Large intestine (tissue), 3 donors: Measurements from ENCODE around the gene ZNF547. TPM values are rescaled to one million over a fixed set of nuclear protein-coding genes. Genes with fewer than 3 reads are reported as not detected.
A peak's percentile ranks its signal among the peaks of the same experiment; 100 is the strongest.

Experiments used
- DNase-seq, 2 donors: peaks; one replicate each; pipeline versions ENCODE4 v3.0.0 to v3.0.0-alpha.2; 2013
- H3K27ac ChIP-seq: one replicate; pipeline ENCODE4 v1.5.1; 2013; ENCODE audit warnings: low read length
- H3K27me3 ChIP-seq: 2 replicates; pipeline ENCODE4 v1.6.1; 2013; ENCODE audit warnings: low read length; ENCODE audit not compliant: control insufficient read depth, insufficient read depth
- H3K36me3 ChIP-seq: 2 replicates; pipeline ENCODE4 v1.6.1; 2013; ENCODE audit warnings: low read length; ENCODE audit not compliant: control insufficient read depth, insufficient read depth
- H3K4me1 ChIP-seq: one replicate; pipeline ENCODE4 v1.6.1; 2013; ENCODE audit warnings: low read length; ENCODE audit not compliant: control insufficient read depth, insufficient read depth
- H3K4me3 ChIP-seq: one replicate; pipeline ENCODE4 v1.5.1; 2013; ENCODE audit warnings: low read length
- H3K9me3 ChIP-seq: one replicate; pipeline ENCODE4 v1.6.1; 2013; ENCODE audit warnings: mild to moderate bottlenecking, low read depth, low read length, moderate library complexity; ENCODE audit not compliant: control insufficient read depth
- WGBS: methylation state at CpG from one replicate; pipeline ENCODE4 v1.1.5; 2013; ENCODE audit warnings: low lambda C conversion rate; ENCODE audit not compliant: insufficient coverage; 5-methylcytosine and 5-hydroxymethylcytosine counted together
- polyA plus RNA-seq: library from polyadenylated mRNA; unstranded; fragments of 120-200 nt; gene quantifications from one replicate; pipeline ENCODE4 v1.2.1, GENCODE V29; 2013

ZNF547 gene
- polyA plus RNA-seq, 1 donor = 5.7 TPM

DNA sequence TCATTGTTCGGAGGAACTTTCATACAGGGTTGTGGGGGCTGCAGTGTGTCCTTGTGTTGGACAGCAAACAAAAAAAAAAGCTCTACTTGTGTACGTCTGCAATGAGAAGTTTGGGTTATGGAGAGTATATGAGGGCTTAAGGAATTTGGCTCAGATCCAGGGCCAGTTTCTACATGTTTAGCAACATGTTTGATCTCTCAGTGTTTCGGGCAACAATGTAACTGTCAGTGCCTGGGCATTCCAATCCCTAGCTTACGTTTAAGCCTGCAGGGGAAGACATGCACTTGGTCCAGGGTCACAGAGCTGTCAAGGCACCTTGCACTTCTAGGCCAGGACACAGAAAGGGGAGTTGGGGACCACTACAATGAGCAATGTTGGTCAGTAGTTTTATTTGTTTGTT is 29.2 kb upstream of the ZNF547 start:
- Histone ChIP-seq H3K9me3 (no peaks in the 10 kb centered on the region), H3K27ac (no peak overlapping the region), H3K27me3 (no peaks in the 10 kb centered on the region), H3K36me3 (peaks cover 4% of the 10 kb centered on the region), H3K4me1 (no peaks in the 10 kb centered on the region), H3K4me3 (no peak overlapping the region)
- DNase-seq = no peak
- WGBS = 100% methylated on average over 1 of the region's 4 CpGs

DNA sequence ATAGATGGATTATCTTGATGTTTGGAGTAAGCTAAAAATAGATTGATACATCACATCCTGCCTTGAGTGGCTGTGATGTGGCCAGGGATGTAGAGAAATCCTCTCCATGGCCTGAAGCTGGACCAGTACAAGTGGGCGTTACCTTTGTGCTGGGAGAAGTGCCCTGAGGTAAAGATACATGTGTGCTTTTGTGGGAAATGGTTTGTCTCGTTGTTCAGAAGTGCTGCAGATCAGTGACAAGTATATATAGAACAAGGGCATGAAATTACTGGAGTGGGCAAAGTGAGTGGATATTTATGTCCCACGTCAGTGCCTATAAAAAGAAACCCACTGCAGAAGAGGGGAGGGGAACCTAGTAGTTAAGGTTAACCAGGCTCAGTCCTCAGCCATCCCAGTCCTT is 24.5 kb upstream of the ZNF547 start:
- Histone ChIP-seq H3K4me1 (no peaks in the 10 kb centered on the region), H3K27me3 (no peaks in the 10 kb centered on the region), H3K4me3 (no peak overlapping the region), H3K27ac (no peak overlapping the region), H3K36me3 (no peaks in the 10 kb centered on the region), H3K9me3 (no peaks in the 10 kb centered on the region)
- WGBS = no CpG with 5 or more reads among the region's 3 CpGs
- no peak for DNase-seq

DNA sequence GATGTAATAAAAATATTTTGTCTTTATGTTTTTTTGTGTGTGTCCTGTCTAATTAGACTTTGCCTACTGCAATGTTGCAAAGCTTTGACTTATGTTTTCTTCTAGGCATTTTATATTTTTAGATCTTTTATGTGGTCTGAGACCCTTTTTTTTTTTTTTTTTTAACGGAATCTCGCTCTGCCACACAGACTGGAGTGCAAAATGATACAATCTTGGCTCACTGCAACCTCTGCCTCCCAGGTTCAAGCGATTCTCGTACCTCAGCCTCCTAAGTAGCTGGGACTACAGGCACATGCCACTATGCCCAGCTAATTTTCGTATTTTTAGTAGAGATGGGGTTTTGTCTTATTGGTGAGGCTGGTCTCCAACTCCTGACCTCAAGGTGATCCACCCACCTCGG is 20.8 kb upstream of the ZNF547 start:
- no peaks in the 10 kb centered on the region for H3K9me3 ChIP-seq
- H3K36me3 ChIP-seq = no peaks in the 10 kb centered on the region
- no peak overlapping the region for H3K27ac ChIP-seq
- peaks cover 4% of the 10 kb centered on the region for H3K27me3 ChIP-seq
- DNase-seq = no peak
- H3K4me1 ChIP-seq = no peaks in the 10 kb centered on the region
- no peak overlapping the region for H3K4me3 ChIP-seq
- WGBS = no CpG with 5 or more reads among the region's 6 CpGs

DNA sequence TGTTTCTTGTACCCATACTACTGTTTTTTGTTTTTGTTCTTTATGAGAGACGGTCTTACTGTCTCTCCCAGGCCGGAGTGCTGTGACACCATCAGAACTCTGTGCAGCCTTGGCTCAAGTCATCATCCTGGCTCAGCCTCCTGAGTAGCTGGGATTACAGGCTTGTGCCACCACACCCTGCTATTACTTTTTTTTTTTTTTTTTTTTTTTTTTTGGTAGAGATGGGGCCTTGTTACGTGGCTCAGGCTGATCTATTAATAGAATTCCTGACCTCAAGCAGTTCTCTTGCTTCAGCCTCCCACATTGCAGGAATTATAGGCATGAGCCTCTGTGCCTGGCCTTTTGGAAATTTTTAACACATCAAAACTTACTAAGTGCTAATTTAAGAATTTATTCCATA is 15.2 kb upstream of the ZNF547 start:
- Histone ChIP-seq H3K27me3 (peaks cover 4% of the 10 kb centered on the region), H3K27ac (no peak overlapping the region), H3K9me3 (no peaks in the 10 kb centered on the region), H3K4me1 (peaks cover 7% of the 10 kb centered on the region), H3K4me3 (no peak overlapping the region), H3K36me3 (peaks cover 4% of the 10 kb centered on the region)
- WGBS = 100% methylated on average over 1 of the region's 3 CpGs
- no peak for DNase-seq

DNA sequence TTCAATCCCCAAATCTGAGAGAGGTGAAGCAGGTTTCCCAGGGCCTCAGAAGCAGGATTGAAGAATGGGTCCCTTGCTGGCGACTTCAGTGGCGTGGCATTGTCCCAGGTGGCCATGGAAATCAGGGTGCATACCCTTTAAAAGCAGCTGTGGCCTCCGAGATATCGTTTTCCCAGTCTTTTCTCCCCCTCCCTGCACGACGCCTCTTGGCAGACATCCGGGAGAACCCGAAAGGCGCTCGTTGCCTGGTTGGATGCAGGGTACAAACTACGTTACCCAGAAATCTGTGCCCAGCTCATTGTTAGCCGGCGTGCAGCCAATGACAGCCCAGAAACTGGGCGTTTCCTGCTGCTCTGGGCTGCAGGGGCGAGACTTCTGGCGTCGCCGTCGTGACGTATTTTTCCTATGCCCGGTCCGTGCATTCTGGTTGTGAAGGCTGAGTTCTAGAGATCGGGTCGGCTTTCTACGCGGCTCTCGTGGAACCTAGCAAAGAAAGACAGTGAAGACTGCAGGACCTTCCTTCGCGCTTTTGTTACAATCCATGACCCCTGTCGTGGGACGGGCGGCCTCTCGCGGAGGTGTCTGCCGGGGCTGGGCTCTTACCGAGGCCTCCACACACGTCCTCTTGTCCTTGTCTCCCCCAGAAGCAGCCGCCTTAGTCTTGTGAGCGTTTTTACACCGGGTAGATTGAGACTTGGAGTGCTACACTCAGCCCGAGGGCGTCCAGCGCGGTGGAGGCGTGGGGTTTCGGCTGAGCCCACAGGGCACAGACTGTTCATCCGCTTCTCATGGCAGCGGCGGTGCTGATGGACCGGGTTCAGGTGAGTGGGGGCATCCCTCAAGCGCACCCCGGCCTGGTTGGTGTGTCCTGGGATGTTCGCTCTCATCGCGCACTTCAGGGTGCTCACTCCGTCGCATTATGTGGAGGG is 12.2 kb upstream of the ZNF547 start, which contains the start of gene ZNF304:
ZNF304 (plus strand) TSS at position 395 of the 929 bp plus-strand sequence; CDS start at position 789, 394 bp downstream.
- Histone ChIP-seq H3K27ac (peak within 1 kb of the TSS; percentile 72), H3K4me1 (peaks cover 7% of the 10 kb centered on the region), H3K9me3 (no peaks in the 10 kb centered on the region), H3K4me3 (peak within 1 kb of the TSS; percentile 60), H3K27me3 (peaks cover 3% of the 10 kb centered on the region), H3K36me3 (peaks cover 33% of the 10 kb centered on the region)
- no CpG with 5 or more reads among the region's 57 CpGs for WGBS
- peak; percentile 95 to 97 for DNase-seq

DNA sequence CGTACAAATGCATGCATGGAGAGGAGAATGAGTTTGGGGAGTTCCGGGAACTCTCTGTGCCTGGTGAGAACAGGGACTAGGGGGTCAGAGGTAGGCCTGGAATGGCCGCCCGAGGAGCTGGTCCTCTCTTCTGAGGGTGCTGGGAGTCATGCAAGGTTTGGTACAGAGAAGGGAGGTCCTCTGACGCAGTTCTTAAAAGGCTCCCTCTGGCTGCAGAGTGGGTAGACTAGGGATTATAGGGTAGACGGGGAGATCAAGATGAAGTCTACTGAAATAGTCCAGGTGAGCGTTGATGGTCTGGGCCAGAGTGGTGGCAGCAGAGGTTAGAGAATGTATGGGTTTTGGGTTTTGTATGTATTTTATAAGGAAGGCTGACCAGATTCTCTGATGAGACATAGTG is 11.5 kb upstream of the ZNF547 start:
- DNase-seq = no peak
- Histone ChIP-seq H3K4me1 (peaks cover 7% of the 10 kb centered on the region), H3K4me3 (peak overlapping the region; percentile 60), H3K36me3 (peaks cover 40% of the 10 kb centered on the region), H3K27me3 (no peaks in the 10 kb centered on the region), H3K9me3 (no peaks in the 10 kb centered on the region), H3K27ac (peak overlapping the region; percentile 45)
- WGBS = no CpG with 5 or more reads among the region's 7 CpGs

DNA sequence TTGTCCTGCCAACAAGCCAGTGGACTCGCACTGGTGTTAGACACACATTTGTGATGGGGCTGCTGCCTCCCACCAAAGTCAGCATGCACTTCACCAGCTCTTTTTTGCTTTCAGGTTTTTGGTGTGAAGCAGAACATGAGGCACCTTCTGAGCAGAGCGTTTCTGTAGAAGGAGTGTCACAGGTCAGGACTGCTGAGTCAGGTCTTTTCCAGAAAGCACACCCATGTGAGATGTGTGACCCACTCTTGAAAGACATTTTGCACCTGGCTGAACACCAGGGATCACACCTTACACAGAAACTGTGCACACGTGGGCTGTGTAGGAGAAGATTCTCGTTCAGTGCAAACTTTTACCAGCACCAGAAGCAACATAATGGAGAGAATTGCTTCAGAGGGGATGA is 7.4 kb upstream of the ZNF547 start:
- H3K27me3 ChIP-seq = no peaks in the 10 kb centered on the region
- H3K36me3 ChIP-seq = peaks cover 63% of the 10 kb centered on the region
- no peak overlapping the region for H3K4me3 ChIP-seq
- DNase-seq = no peak
- peaks cover 7% of the 10 kb centered on the region for H3K4me1 ChIP-seq
- no CpG with 5 or more reads among the region's 4 CpGs for WGBS
- H3K27ac ChIP-seq = no peak overlapping the region
- no peaks in the 10 kb centered on the region for H3K9me3 ChIP-seq

DNA sequence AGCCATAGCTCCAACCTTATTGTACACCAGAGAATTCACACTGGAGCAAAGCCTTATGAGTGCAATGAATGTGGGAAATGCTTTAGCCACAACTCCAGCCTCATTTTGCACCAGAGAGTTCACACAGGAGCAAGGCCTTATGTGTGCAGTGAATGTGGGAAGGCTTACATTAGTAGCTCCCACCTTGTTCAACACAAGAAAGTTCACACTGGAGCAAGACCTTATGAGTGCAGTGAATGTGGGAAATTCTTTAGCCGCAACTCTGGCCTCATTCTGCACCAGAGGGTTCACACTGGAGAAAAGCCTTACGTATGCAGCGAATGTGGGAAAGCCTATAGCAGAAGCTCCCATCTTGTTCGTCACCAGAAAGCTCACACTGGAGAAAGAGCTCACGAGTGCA is 5.9 kb upstream of the ZNF547 start:
- WGBS = no CpG with 5 or more reads among the region's 5 CpGs
- H3K27me3 ChIP-seq = no peaks in the 10 kb centered on the region
- no peaks in the 10 kb centered on the region for H3K9me3 ChIP-seq
- H3K36me3 ChIP-seq = peaks cover 63% of the 10 kb centered on the region
- DNase-seq = no peak
- H3K4me1 ChIP-seq = peaks cover 1% of the 10 kb centered on the region
- no peak overlapping the region for H3K27ac ChIP-seq
- no peak overlapping the region for H3K4me3 ChIP-seq

DNA sequence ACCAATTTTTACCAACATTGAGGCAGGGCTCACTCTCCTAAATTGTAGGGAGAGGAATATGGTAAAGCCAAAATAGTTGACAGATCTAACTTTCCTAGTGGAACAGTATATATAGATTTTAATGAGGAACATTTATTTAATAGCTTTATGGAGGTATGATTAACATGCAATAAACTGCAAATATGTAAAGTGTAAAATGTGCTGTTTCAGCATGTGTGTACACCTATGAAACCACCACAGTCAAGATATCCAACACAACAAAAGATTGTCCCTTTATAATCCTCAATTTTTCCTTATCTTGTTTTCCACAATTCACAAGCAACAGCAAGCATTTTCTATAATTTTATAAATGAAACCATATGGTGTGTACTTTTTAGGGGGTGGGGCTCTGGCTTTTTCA is 4.1 kb upstream of the ZNF547 start:
- H3K36me3 ChIP-seq = peaks cover 49% of the 10 kb centered on the region
- no peaks in the 10 kb centered on the region for H3K9me3 ChIP-seq
- no peak for DNase-seq
- no peaks in the 10 kb centered on the region for H3K27me3 ChIP-seq
- no peak overlapping the region for H3K4me3 ChIP-seq
- H3K27ac ChIP-seq = no peak overlapping the region
- H3K4me1 ChIP-seq = no peaks in the 10 kb centered on the region

DNA sequence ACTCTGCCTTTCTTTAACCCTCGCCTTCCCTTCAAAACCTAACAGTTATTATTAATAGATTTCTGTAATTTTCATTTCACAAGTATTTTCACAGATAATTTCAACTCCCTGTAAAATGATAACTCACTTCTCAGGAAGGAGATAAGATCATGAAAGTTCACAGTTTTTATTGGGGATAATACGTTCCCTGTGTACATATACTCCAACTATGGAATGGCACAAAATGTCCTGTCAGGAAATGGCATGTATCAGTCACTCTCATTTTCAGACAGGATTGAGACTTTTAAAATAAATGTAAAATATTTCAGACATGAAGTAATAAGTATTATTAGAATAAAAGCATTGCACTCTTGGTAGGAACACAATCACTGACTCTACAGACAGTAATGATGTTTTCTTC is 932 bp upstream of the ZNF547 start:
- Histone ChIP-seq H3K27ac (peak overlapping the region; percentile 93), H3K36me3 (peaks cover 18% of the 10 kb centered on the region), H3K9me3 (no peaks in the 10 kb centered on the region), H3K4me1 (no peaks in the 10 kb centered on the region), H3K27me3 (no peaks in the 10 kb centered on the region), H3K4me3 (peak overlapping the region; percentile 67)
- no peak for DNase-seq
- WGBS = 100% methylated on average over 1 of the region's 2 CpGs
